Cardiac muscle cell (in vitro differentiated cells and primary cell): ENCODE measurements around the gene GNAS-AS1. TPM values are rescaled to one million over a fixed set of nuclear protein-coding genes. Genes with fewer than 3 reads are reported as not detected.

Experiments used
- DNase-seq, 2 donors: peaks; one replicate each; pipeline versions ENCODE4 v3.0.0 to v3.0.0-alpha.2; 2010 to 2017; ENCODE audit warnings: low read depth in 1 of 2, low spot score in 1 of 2
- H3K27ac ChIP-seq: fragments of 200-600 bp; sonication (generic); 2 replicates; pipeline ENCODE4 v1.5.1; 2016
- H3K27me3 ChIP-seq: fragments of 200-600 bp; sonication (generic); 2 replicates; pipeline ENCODE4 v1.6.0; 2016; ENCODE audit warnings: control low read depth
- H3K36me3 ChIP-seq: fragments of 200-600 bp; sonication (generic); 2 replicates; pipeline ENCODE4 v1.5.1; 2016; ENCODE audit warnings: control low read depth
- H3K4me1 ChIP-seq: fragments of 200-600 bp; sonication (generic); 2 replicates; pipeline ENCODE4 v1.8.1; 2017; ENCODE audit warnings: low read depth, mild to moderate bottlenecking, mixed run types
- H3K4me3 ChIP-seq: fragments of 200-600 bp; sonication (generic); 2 replicates; pipeline ENCODE4 v1.5.1; 2016; ENCODE audit warnings: mild to moderate bottlenecking
- H3K9me3 ChIP-seq: fragments of 200-600 bp; sonication (generic); 2 replicates; pipeline ENCODE4 v1.5.1; 2017; ENCODE audit warnings: low read depth, mild to moderate bottlenecking, control low read depth
- polyA plus RNA-seq: library from polyadenylated mRNA; unstranded; fragments of >200 nt; fragmentation: Nextera tagmentation; extraction: Ambion mirVana; gene quantifications from 2 replicates; pipeline ENCODE4 v1.2.1, GENCODE V29; 2016
- total RNA-seq: library from RNA; depleted of rRNA; stranded (reverse); fragments of >200 nt; gene quantifications from 2 replicates; pipeline ENCODE4 v1.2.3, GENCODE V29; 2016
- TF ChIP-seq, protein P1 (sequence below): IDR thresholded peaks from 2 replicates; pipeline ENCODE4 v1.5.1; 2012; ENCODE audit warnings: low read depth, mild to moderate bottlenecking, low read length

GNAS-AS1 gene
- total and polyA plus RNA-seq, 2 experiments from 2014 or later: 1.4 to 1.8 TPM

DNA sequence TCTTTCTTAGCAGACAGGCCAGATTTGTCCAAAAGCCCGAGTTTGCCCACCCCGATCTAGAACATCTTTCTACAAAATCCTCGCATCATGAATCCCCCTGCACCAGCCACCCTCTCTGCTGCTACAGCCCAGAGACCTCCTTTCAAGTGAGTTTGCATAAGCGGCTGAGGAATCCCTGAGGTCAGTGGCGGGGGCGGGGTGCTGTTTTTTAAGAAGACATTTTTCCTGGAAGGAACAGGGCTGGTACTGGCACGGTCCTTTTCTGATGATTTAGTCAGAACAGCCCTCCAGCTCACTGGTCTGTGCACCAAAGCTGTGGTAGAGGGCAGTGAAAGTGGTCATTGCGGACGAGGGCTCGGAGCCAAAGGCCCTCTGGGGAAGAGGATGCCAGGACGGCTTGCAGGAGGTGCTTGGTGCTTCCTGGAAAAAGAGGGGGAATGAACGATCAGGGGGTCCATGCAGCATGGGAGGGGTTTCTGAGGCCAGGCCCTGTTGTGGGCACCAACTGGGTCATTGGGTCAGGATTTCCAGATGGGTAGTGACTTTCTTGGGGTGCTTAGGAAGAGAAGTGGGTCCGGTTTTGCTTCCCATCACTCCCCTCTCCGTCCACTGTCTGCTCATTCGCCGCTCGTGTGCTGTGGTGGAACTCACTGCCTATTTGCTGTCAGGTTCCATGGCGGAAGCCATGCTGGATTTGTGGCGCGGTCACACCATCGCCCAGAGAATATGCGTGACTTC lies 50.4 kb downstream of the GNAS-AS1 start:
- H3K9me3 ChIP-seq: no peaks in the 10 kb centered on the region
- H3K4me1 ChIP-seq: peaks cover 7% of the 10 kb centered on the region
- H3K36me3 ChIP-seq: no peaks in the 10 kb centered on the region
- H3K27ac ChIP-seq: no peak overlapping the region
- TF ChIP-seq, protein P1, sequence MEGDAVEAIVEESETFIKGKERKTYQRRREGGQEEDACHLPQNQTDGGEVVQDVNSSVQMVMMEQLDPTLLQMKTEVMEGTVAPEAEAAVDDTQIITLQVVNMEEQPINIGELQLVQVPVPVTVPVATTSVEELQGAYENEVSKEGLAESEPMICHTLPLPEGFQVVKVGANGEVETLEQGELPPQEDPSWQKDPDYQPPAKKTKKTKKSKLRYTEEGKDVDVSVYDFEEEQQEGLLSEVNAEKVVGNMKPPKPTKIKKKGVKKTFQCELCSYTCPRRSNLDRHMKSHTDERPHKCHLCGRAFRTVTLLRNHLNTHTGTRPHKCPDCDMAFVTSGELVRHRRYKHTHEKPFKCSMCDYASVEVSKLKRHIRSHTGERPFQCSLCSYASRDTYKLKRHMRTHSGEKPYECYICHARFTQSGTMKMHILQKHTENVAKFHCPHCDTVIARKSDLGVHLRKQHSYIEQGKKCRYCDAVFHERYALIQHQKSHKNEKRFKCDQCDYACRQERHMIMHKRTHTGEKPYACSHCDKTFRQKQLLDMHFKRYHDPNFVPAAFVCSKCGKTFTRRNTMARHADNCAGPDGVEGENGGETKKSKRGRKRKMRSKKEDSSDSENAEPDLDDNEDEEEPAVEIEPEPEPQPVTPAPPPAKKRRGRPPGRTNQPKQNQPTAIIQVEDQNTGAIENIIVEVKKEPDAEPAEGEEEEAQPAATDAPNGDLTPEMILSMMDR: no peak
- no peak for DNase-seq
- no peaks in the 10 kb centered on the region for H3K27me3 ChIP-seq
- H3K4me3 ChIP-seq: no peak overlapping the region

DNA sequence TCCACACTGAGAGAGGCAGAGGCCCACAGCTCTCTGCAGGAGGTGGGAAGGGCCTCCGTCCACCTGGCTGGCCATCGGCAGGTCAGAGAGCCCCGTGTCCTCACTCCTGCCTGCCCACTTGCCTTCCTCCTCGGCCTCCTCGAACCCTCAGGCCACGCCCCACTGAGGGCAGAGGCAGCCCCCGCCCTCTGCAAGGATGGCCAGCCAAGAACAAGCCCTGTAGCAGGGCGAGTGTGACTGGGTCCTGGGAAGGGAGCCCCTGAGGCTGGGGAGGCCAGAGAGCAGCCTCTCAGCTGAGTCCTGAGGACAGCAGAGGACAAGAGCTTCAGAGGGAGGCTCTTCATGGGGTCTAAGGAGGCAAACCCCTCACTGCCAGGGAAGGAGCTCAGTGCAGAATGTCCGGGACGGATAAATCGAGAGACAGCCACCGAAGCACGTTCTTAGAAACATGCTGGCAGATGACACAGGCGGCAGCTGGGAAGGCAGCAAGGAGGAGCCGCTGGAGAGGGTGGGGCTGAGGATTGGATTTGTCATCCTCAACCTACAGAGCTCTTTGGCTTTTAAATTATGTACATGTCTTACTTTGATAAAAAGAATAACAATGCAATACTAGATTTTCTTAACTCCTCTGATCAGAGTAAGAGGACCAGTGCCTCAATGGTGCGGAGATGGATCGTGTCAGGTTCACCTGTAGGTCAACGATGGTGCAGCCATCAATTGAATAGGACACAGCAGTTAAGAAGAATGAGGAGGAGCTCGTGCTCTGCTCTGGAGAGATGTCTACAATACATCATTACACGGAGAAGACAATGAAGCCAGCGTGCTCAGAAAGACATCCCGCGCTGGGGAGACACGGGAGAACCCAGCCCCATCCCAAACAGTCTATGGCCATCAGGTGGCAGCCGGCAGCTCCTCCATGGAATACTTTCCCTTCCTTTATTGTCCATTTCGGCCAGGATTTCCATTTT lies 53.0 kb downstream of the GNAS-AS1 start:
- no peak for DNase-seq
- no peaks in the 10 kb centered on the region for H3K9me3 ChIP-seq
- H3K27ac ChIP-seq: no peak overlapping the region
- TF ChIP-seq, protein P1: no peak
- no peaks in the 10 kb centered on the region for H3K4me1 ChIP-seq
- H3K36me3 ChIP-seq: no peaks in the 10 kb centered on the region
- no peaks in the 10 kb centered on the region for H3K27me3 ChIP-seq
- no peak overlapping the region for H3K4me3 ChIP-seq

DNA sequence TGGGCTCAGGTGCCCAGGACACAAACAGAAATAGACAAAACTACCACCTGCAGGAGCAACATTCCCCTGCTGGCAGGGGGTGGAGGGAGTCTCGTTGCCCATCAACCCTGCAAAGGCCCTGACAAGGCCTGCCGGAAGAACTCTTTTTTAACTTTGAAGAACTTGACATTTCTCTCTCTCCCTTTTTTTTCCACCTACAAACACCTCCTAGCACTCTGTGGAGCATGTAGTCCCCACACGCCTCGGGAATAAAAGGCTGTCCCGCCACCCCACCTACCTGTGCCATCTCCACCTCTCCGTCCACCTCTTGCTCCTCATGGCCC lies 54.8 kb downstream of the GNAS-AS1 start:
- Histone ChIP-seq H3K4me3 (no peak overlapping the region), H3K36me3 (no peaks in the 10 kb centered on the region), H3K27ac (no peak overlapping the region), H3K27me3 (no peaks in the 10 kb centered on the region), H3K4me1 (no peaks in the 10 kb centered on the region), H3K9me3 (no peaks in the 10 kb centered on the region)
- TF ChIP-seq, protein P1: no peak
- no peak for DNase-seq

DNA sequence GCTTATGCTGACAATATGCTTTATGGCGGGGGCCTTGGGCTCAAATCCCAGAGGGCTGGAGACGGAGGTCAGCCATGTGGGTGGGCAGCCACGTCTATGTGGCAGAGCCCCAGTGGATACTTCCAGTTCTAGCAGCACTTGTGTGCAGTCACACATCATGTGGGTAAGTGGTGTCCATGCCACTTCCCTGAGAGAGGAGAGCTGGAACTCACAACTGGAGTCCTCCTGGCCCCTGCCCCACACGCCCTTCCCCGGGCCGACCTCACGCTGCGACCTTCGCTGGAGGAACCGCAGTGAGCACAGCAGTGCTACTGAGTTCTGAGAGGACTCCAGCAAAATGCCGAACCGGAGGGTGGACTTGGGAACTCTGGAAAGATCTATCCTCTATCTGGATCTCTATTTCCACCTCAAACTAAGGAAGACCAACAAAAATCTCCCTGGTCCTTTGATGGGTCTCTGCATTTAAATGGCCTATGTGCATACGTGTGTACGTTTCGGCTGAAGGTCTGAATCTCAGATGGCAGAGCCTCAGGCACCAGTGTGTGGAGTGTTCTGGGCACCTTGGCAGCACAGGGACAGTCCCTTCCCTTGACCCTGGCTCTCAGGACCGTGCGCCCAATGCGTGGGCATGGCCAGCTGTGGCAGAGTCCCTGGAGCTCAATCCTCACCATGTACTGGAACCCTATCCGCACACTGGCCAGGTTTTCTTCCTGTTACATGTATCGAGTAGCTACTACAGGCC lies 55.4 kb downstream of the GNAS-AS1 start:
- H3K27ac ChIP-seq: no peak overlapping the region
- TF ChIP-seq, protein P1: no peak
- DNase-seq: no peak
- no peaks in the 10 kb centered on the region for H3K4me1 ChIP-seq
- H3K27me3 ChIP-seq: no peaks in the 10 kb centered on the region
- no peaks in the 10 kb centered on the region for H3K9me3 ChIP-seq
- no peak overlapping the region for H3K4me3 ChIP-seq
- H3K36me3 ChIP-seq: no peaks in the 10 kb centered on the region

DNA sequence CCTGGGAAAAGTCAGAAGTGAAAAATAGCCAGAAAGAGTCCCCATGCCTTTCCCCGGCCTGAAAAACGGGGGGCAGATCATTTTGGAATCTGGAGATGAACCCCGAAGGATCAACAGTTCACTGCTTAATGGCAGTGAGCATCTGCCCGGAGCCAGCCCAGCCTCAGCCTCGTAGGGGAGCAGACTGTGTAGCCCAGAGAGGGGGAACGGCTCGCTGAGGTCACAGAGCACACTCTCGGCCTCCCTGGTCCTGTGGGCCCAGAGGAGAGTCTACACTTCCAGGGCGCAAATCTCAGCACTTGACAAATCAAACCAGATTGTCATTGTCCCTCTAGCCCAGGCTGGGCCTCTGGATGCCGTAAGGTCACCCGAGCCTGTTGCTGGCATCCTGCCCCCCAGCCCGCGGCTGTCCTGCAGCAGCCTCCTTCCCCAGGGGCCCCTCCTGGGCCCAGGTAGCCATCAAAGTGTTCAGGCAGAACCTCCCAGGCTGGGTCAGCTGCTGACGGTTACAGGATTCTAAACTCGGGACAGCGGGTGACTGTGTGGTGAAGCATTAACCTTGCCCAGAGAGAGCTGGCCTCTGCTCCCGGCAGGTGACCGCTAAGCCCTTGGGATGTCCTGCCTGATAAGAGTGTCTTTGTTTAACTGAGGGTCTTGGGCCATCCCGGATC lies 56.1 kb downstream of the GNAS-AS1 start:
- no peak for DNase-seq
- TF ChIP-seq, protein P1: no peak
- Histone ChIP-seq H3K27ac (no peak overlapping the region), H3K4me1 (no peaks in the 10 kb centered on the region), H3K9me3 (no peaks in the 10 kb centered on the region), H3K27me3 (no peaks in the 10 kb centered on the region), H3K4me3 (no peak overlapping the region), H3K36me3 (no peaks in the 10 kb centered on the region)
